Neural progenitor cell (in vitro differentiated cells): ENCODE measurements around the gene IFIT1B.
"Not testable (repeated sequence)": the region's sequence is repeated elsewhere in the genome, so short reads cannot be mapped to it uniquely, and the experiment has no call there.

ENCODE experiments used
- EZH2 ChIP-seq: fragments of 200-600 bp; sonication (generic); IDR thresholded peaks from 2 replicates; pipeline ENCODE4 v1.6.1; 2017; ENCODE audit warnings: antibody characterized with exemption, mild to moderate bottlenecking, moderate library complexity
- TF ChIP-seq, protein P1 (sequence below): fragments of 200-600 bp; sonication (generic); IDR thresholded peaks from 2 replicates; pipeline ENCODE4 v1.5.1; 2017; ENCODE audit warnings: antibody characterized with exemption, mild to moderate bottlenecking

DNA sequence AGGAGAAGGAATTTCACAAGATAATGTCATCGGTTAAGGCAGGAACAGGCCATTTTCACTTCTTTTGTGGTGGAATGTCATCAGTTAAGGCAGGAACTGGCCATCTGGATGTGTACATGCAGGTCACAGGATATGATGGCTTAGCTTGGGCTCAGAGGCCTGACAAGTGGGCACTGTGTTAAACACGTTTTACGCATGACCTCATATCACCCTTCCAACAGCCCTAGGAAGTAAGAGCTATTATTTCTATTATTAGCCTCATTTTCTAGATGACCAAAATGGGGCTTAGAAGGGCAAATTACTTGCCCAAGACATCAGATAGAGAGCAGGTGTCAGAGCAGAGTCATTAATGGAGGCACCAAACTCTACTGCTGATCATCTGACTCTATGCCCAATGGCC is 47.8 kb upstream of the IFIT1B start:
- TF ChIP-seq, protein P1, sequence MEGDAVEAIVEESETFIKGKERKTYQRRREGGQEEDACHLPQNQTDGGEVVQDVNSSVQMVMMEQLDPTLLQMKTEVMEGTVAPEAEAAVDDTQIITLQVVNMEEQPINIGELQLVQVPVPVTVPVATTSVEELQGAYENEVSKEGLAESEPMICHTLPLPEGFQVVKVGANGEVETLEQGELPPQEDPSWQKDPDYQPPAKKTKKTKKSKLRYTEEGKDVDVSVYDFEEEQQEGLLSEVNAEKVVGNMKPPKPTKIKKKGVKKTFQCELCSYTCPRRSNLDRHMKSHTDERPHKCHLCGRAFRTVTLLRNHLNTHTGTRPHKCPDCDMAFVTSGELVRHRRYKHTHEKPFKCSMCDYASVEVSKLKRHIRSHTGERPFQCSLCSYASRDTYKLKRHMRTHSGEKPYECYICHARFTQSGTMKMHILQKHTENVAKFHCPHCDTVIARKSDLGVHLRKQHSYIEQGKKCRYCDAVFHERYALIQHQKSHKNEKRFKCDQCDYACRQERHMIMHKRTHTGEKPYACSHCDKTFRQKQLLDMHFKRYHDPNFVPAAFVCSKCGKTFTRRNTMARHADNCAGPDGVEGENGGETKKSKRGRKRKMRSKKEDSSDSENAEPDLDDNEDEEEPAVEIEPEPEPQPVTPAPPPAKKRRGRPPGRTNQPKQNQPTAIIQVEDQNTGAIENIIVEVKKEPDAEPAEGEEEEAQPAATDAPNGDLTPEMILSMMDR, result not testable (repeated sequence)
- not testable (repeated sequence) for TF ChIP-seq EZH2
